ENCODE measurements around the gene TP53I11. TPM values are rescaled to one million over a fixed set of nuclear protein-coding genes. Genes with fewer than 3 reads are reported as not detected.

Gene TP53I11
- total RNA-seq, 1 experiment from 2014 or later, result 94.2 TPM

DNA sequence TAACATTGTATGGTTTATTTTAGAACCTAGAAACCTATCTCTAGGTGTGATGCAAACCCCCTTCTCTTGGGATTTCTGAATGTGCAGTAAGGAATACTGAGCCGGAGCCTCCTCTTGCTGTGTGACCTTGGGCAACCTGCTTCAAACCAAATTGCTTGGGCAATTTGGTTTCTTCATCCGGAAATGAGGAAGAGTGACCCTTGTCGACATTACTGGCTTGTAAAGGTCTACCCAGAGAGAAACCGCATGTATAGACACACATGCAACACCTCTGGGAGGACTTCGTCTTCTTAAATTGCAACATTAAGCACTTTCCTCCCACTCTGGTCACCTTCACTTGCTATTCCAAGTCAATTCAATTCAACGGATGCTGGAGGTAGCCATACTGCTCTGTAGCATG lies 19.6 kb upstream of the TP53I11 start:
- no peak overlapping the region for H2BK20ac ChIP-seq (ENCODE audit: low read depth, low read length, poor library complexity, severe bottlenecking)
- peaks cover 2% of the 10 kb centered on the region; the same call in 1 of the 2 replicates for H3K27me3 ChIP-seq (ENCODE audit: insufficient read depth, low read length)
- no peak overlapping the region for H3K14ac ChIP-seq (ENCODE audit: insufficient read depth, low read length)
- H3K4ac ChIP-seq (ENCODE audit: low read depth, low read length), result no peak overlapping the region
- WGBS (ENCODE audit: extremely low coverage, insufficient read length, low lambda C conversion rate), result no CpG with 5 or more reads among the region's 6 CpGs
- no peak overlapping the region for H3K9ac ChIP-seq (ENCODE audit: extremely low read depth, insufficient read length, low read length)
- Mint-ChIP-seq H3K27ac (peak overlapping the region in 1 of 3 experiments; percentile 86; a peak in 1 of 7 replicates), H3K4me3 (no peak overlapping the region), H3K4me1 (peaks cover 41% of the 10 kb centered on the region in 2 experiments), H3K27me3 (ENCODE audit: low read depth) (peaks cover 4% of the 10 kb centered on the region), H3K9me3 (no peaks in the 10 kb centered on the region), H3K36me3 (ENCODE audit: insufficient read depth in 1 of 3, low read depth in 3 of 3) (no peaks in the 10 kb centered on the region)
- no peak for DNase-seq
- H3K27ac ChIP-seq (ENCODE audit: insufficient read length, low read depth, low read length), result no peak overlapping the region
- no peaks in the 10 kb centered on the region for H4K20me1 ChIP-seq (ENCODE audit: control insufficient read depth, insufficient read depth, insufficient read length)
- H2BK120ac ChIP-seq (ENCODE audit: low read depth, low read length, poor library complexity, severe bottlenecking), result no peak overlapping the region
- H4K91ac ChIP-seq (ENCODE audit: insufficient read length, low read depth, low read length), result no peak overlapping the region
- no peaks in the 10 kb centered on the region for H3K23me2 ChIP-seq (ENCODE audit: insufficient read length, low read depth, low read length, poor library complexity, severe bottlenecking)
- H2BK15ac ChIP-seq (ENCODE audit: low read depth, low read length), result no peak overlapping the region
- H3K18ac ChIP-seq (ENCODE audit: insufficient read length, low read depth, low read length), result no peak overlapping the region
- no peak overlapping the region for H3K4me2 ChIP-seq (ENCODE audit: insufficient read depth, insufficient read length, low read length)
- H4K8ac ChIP-seq (replicated peaks; ENCODE audit: insufficient read length, low read depth, low read length), result no peak overlapping the region
- no peak overlapping the region for H2AK5ac ChIP-seq (ENCODE audit: insufficient read length, low read length)
- no peak overlapping the region for H3K56ac ChIP-seq (ENCODE audit: insufficient read length, low read depth, low read length)
- H3K79me2 ChIP-seq (ENCODE audit: insufficient read depth, low read length), result no peaks in the 10 kb centered on the region
- H3T11ph ChIP-seq (ENCODE audit: low read length), result no peak overlapping the region
- TF ChIP-seq, protein P1, sequence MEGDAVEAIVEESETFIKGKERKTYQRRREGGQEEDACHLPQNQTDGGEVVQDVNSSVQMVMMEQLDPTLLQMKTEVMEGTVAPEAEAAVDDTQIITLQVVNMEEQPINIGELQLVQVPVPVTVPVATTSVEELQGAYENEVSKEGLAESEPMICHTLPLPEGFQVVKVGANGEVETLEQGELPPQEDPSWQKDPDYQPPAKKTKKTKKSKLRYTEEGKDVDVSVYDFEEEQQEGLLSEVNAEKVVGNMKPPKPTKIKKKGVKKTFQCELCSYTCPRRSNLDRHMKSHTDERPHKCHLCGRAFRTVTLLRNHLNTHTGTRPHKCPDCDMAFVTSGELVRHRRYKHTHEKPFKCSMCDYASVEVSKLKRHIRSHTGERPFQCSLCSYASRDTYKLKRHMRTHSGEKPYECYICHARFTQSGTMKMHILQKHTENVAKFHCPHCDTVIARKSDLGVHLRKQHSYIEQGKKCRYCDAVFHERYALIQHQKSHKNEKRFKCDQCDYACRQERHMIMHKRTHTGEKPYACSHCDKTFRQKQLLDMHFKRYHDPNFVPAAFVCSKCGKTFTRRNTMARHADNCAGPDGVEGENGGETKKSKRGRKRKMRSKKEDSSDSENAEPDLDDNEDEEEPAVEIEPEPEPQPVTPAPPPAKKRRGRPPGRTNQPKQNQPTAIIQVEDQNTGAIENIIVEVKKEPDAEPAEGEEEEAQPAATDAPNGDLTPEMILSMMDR (conservative IDR thresholded peaks at IDR 0.05), result no peak
- no peaks in the 10 kb centered on the region; the same call in 1 of the 2 replicates for H3K4me1 ChIP-seq (ENCODE audit: insufficient read depth, low read length)
- H3K23ac ChIP-seq (ENCODE audit: insufficient read length, low read depth, low read length), result no peak overlapping the region
- no peak overlapping the region for H2AFZ ChIP-seq (ENCODE audit: low read length)
- no peak overlapping the region for H4K5ac ChIP-seq (ENCODE audit: insufficient read length, low read depth, low read length)
- H2BK12ac ChIP-seq (ENCODE audit: insufficient read length, low read depth, low read length), result no peak overlapping the region
- no peak overlapping the region for H2BK5ac ChIP-seq (ENCODE audit: insufficient read length, low read length)
- no peaks in the 10 kb centered on the region for H3K9me3 ChIP-seq (ENCODE audit: control insufficient read depth, low read depth, low read length)
- no peaks in the 10 kb centered on the region for H3K79me1 ChIP-seq (ENCODE audit: insufficient read depth, low read depth, low read length, poor library complexity, severe bottlenecking)
